HG02938 (cell line): ENCODE data around the gene STK10.
A peak's percentile ranks its signal among the peaks of the same experiment; 100 is the strongest.

Source experiments
- ATAC-seq: cut with Tn5 transposase; IDR thresholded peaks from one replicate; pipeline ENCODE4 v1.9.1; 2021; ENCODE audit warnings: mild to moderate bottlenecking, moderate library complexity; ENCODE audit not compliant: unreplicated experiment

STK10 gene

DNA sequence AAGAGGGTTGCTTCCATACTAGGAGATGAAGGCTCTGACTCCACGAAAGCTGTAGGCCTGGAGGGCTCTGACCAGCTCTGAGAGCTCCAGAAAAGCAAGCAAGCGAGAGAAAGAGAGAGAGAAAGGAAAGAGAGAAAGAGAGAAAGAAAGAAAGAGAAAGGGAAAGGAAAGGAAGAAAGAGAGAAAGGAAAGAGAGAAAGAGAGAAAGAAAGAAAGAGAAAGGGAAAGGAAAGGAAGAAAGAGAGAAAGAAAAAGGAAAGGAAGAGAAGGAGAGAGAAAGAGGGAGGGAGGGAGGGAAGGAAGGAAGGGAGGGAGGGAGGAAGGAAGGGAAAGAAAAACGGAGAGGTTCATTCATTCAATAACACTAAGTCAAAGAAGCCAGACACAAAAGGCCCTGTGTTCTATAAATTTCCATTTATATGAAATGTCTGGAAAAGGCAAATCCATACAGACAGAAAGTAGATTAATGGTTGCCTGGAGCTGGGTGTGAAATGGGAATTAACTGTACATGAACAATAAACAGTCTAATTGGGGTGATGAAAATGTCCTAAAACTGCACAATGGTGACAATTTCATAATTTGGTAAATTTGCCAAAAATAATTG, 1.8 kb upstream of the STK10 start:
- no peak for ATAC-seq

GRCh38 chr5:172188893-172189692, 1.1 kb upstream of the STK10 start:
- no peak for ATAC-seq

DNA sequence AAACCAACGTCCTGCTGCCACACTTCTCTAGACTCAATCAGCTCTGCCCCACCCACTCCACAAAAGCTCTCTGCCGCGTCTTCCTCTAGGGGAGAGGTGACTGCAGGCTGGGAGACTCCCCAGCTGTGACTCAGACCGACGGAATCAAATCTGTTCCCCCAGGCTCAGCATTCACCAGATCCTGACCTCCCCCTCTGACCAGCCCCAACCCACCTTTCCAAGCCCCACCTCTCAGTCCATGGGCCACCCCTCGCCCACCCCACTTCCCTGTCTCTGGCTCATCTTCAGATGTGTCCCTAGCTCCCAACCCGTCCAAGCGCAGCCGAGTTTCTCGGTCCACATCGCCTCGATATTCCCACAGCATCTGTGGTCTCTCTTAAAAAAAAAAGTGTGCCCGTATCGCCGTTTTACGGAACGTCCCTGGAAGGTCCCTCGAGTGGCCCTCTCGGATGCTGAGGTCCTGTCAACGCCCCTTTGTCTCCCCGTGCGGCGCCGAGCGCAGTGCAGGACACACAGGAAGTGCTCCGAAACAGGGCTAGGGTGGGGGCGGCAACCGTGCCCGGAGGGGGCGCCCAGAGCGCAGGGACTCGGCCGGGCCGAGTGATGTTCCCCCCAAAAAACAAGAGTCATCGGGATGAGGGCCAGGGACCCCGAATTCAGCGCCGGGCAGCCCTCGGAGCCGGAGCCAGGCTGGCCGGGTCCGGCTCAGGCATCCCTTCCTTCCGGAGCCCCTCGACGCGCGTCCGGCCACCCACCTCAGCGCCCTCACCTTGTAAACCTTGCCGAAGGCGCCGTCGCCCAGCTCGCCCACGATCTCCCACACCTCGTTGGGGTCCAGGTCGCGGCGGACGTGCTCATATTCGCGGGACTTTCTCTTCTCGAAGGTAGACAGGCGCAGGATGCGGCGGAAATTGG, 649 bp downstream of the STK10 start:
- ATAC-seq: peak; percentile 21

DNA sequence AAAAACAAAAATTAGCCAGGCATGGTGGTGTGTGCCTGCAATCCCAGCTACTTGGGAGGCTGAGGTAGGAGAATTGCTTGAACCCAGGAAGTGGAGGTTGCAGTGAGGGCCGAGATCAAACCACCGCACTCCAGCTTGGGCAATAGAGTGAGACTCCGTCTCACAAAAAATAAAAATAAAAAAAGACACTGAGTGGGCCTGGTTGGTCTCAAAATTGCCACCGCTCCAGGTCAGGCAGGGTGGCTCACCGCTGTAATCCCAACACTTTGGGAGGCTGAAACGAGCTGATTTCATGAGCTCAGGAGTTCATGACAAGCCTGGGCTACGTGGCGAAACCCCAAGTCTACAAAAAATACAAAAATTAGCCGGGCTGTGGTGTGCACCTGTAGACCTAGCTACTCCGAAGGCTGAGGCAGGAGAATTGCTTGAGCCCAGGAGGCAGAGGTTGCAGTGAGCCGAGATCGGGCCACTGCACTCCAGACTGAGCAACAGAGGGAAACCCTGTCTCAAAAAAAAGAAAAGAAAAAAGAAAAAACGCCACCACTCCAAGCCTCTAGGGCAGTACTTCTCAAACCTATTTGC, 1.8 kb downstream of the STK10 start:
- ATAC-seq: no peak

GRCh38 chr5:172185096-172185461, 2.9 kb downstream of the STK10 start:
- ATAC-seq: no peak

DNA sequence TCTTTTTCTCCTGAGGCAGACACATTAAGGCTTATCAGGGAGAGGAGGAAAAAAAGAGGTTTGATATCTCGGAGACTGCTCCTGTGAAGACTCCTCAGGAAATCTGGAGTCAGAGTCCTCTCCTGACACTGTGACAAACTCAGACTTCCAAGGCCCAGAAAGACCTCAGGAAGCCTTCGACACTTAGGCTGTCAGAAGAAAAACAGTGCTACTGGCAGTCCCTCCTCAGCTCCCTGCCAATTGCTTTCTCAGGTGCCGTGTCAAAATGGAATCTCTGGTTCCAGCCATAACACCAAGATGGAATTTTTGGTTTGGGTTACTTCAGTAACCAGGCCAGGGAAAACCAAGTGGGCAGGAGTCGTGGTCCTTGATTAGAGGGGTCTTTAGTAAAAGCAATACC, 4.1 kb downstream of the STK10 start:
- no peak for ATAC-seq

GRCh38 chr5:172182291-172182690, 5.7 kb downstream of the STK10 start:
- no peak for ATAC-seq

DNA sequence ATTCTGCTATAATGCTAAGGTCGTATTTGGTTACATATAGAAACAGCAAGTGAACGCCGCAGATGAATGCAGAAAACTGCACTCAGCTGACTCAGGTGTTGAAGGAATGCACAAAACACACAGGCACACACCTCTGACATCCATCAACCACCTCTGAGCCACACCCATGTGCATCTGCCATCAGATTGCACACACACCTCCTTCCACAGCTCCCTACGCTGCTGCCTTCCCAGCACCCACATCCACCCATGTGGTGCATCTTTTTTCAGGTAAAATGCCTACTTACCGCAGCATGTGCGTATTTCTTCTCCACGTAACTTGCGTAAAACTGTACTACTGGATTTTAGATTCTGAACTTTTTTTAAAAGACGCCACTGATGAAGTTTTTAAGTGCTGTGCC, 7.1 kb downstream of the STK10 start:
- ATAC-seq: no peak

DNA sequence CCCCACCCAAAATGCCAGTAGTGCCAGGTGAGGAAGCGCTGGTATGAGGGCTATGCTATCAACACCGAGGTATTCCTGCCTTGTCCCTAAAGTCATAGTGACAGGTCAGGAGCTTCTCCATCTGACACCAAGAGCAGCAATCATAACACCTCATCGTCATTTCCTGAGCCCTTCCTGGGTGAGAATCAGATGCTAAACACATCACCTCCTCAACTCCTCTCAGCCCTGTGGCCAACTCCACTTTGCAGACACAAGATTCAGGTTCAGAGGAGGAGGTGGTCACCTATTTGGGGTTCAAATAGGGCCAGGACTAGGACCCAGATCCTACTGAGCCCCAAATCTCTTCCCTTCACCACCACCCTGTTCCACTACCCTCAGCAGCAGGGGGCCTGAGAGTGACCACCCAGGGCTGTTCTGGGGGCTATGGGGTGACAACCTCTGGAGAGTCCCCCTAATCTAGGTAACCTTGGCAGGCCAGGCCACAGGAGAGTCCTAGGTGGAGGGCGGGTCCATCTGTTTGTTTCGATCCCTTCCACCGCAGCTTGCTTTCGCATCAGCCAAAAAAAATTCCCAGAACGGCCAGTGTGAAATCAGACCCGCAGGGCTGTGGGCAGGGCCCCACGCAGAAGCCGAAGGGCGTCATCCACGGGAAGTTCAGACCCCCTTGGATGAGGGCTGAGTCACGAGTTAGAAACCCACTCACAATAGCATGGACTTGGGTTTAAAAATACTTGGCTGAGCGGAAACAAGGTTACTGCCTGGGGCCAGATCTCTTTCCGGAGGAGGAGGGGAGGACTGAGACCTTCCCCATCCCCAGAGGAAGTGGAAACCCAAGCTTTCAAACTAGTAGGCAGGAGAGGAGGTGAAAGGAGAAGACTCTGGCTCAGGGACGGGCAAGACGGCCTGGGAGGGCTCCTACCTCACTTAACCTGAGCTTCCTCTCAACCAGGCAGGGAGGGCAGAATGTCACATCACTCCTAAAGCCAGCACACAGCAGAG, 8.7 kb downstream of the STK10 start:
- ATAC-seq: peak; percentile 24

DNA sequence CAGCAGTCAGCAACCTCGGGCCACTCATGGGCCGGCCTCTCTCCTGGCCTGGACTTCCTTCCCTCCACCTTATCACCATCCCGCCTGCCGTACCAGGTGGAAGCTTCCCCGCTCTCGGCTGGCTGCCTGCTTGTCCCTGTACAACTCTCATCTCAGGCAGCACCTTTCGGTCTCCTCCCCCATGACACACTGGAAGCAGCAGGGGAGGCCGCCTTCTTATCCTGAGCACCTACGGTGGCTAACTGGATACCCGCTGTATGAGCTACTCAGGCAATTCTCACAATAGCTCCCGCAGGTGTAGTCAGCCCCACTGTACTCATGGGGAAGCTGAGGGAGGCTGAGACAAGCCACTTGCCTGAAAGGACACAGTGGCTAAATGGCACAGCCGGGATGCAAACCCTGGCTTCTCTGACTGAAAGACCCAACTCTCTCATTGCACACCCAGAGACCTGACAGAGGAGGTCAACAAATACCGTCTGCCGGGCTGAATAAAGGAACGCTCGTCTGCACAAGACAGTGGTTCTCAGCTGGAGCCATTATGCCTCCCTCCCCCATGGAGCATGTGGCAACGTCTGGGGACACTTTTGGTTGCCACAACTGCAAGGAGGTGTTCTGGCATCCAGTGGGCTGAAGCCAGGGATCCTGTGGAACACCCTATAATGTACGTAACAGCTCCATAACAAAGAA, 9.6 kb downstream of the STK10 start:
- ATAC-seq: no peak

DNA sequence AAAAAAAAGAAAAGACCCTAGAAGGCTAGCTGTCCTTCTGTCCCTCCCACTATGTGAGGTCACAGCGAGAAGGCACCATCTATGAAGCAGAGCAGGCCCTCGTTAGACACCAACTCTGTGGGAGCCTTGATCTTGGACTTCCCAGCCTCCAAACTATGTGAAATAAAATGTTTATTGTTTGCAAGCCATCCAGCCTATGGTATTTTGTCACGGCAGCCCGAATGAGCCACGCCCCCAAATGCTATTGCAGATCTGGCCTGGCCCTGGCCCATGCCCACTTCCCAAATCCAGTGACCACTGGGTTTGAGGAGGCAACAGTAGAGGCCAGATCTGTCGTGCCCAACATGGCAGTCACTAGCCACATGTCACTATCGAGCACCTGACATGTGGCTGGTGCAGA, 10.8 kb downstream of the STK10 start:
- no peak for ATAC-seq

GRCh38 chr5:172175263-172175719, 12.7 kb downstream of the STK10 start:
- no peak for ATAC-seq

GRCh38 chr5:172173564-172174153, 14.4 kb downstream of the STK10 start:
- ATAC-seq: no peak

- ATAC-seq: no peak
Measured at GRCh38 chr5:172172912-172173563, 15.0 kb downstream of the STK10 start.

- ATAC-seq: no peak
Measured at GRCh38 chr5:172171118-172171517, 16.9 kb downstream of the STK10 start.

GRCh38 chr5:172170251-172170701, 17.7 kb downstream of the STK10 start:
- no peak for ATAC-seq

GRCh38 chr5:172169216-172169615, 18.8 kb downstream of the STK10 start:
- no peak for ATAC-seq

DNA sequence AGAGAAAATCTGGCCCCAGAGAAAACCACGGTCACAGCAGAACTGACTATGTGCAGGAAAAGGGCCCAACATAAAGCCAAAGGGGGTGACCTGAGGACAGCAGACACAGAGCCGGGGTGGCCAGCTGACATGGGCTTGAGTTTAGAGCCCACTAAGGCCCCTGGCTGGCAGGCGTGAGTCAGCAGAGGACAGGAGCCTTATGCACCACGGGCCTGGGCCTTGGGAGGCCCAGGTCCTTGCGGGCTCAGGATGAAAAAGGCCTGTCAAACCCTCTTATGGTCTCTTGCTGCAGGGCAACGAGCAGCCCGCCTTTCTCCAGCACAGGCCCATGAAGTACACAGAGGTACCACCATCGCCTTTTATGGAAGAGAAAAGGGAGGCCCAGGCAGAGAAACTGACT, 19.7 kb downstream of the STK10 start:
- no peak for ATAC-seq
